K562 (cell line): ENCODE results near the gene PMVK. TPM values are rescaled to one million over a fixed set of nuclear protein-coding genes. Genes with fewer than 3 reads are reported as not detected.

Experiments used
- CHD1 ChIP-seq: fragments of 200-600 bp; sonication (generic); IDR thresholded peaks from one replicate; pipeline ENCODE4 v1.6.1; 2012; ENCODE audit warnings: mild to moderate bottlenecking, moderate library complexity, low read length, inconsistent platforms
- COPS2 ChIP-seq: fragments of 450-650 bp; conservative IDR thresholded peaks from 2 replicates; pipeline ENCODE4 v1.6.1; 2016; ENCODE audit warnings: mild to moderate bottlenecking, moderate library complexity
- DEAF1 ChIP-seq: fragments of 450-650 bp; formaldehyde crosslinking; IDR thresholded peaks from 2 replicates; pipeline ENCODE4 v1.4.0; 2020; ENCODE audit warnings: mild to moderate bottlenecking, moderate library complexity
- EGR1 ChIP-seq: fragments of 450-650 bp; conservative IDR thresholded peaks from 2 replicates; pipeline ENCODE4 v1.6.1; 2017; ENCODE audit warnings: mild to moderate bottlenecking
- EHMT2 ChIP-seq: fragments of 450-650 bp; IDR thresholded peaks from 2 replicates; pipeline ENCODE4 v1.6.1; 2018; ENCODE audit warnings: antibody characterized with exemption
- KLF16 ChIP-seq: IDR thresholded peaks from 2 replicates; pipeline ENCODE4 v1.6.1; 2016; ENCODE audit warnings: antibody characterized with exemption
- PTRF ChIP-seq: fragments of 450-650 bp; IDR thresholded peaks from 2 replicates; pipeline ENCODE4 v1.6.1; 2016; ENCODE audit warnings: mild to moderate bottlenecking, missing genetic modification characterization, missing compliant biosample characterization
- RAD21 ChIP-seq, 2 experiments: fragments of 250-450 bp in 1 of 2; fragments of 450-650 bp in 1 of 2; sonication (Bioruptor Pico) in 1 of 2; formaldehyde crosslinking in 1 of 2; IDR thresholded peaks in 1 of 2; conservative IDR thresholded peaks in 1 of 2; 2 replicates each; pipeline versions ENCODE4 v1.4.0 to v1.8.0; 2020 to 2022; ENCODE audit warnings: mild to moderate bottlenecking in 2 of 2, moderate library complexity in 1 of 2
- RBM39 ChIP-seq: fragments of 200-400 bp; formaldehyde crosslinking; optimal IDR thresholded peaks from 2 replicates; pipeline ENCODE3; 2018; ENCODE audit warnings: low read depth, low read length
- RCOR1 ChIP-seq, 2 experiments: IDR thresholded peaks; 2 replicates each; pipeline ENCODE4 v1.6.1; 2012; ENCODE audit warnings: low read depth in 2 of 2, low read length in 2 of 2, borderline replicate concordance in 1 of 2, improper control_type of control experiment in 1 of 2
- SMC3 ChIP-seq: conservative IDR thresholded peaks from 2 replicates; pipeline ENCODE4 v1.6.1; 2011; ENCODE audit warnings: low read depth, low read length, improper control_type of control experiment; ENCODE audit not compliant: insufficient read depth
- SP2 ChIP-seq: IDR thresholded peaks from 2 replicates; pipeline ENCODE4 v1.6.1; 2011; ENCODE audit warnings: mild to moderate bottlenecking, low read depth, low read length, moderate library complexity; ENCODE audit not compliant: poor library complexity, severe bottlenecking; ENCODE audit errors: extremely low read depth
- STAG1 ChIP-seq: sonication (generic); formaldehyde crosslinking; IDR thresholded peaks from 2 replicates; pipeline ENCODE4 v1.5.0; 2020; ENCODE audit warnings: missing genetic modification reagents, borderline replicate concordance
- ZKSCAN3 ChIP-seq: fragments of 250-450 bp; sonication (Bioruptor Pico); IDR thresholded peaks from 2 replicates; pipeline ENCODE4 v1.4.0; 2020
- polyA plus RNA-seq, 8 experiments: library from polyadenylated mRNA; depleted of rRNA in 4 of 8; stranded (reverse) in 5 of 8; unstranded in 3 of 8; fragments of >200 nt; fragmentation: Nextera tagmentation in 2 of 8; fragmentation: Illumina TruSeq in 1 of 8; extraction: Ambion mirVana in 2 of 8; extraction: Trizol in 1 of 8; gene quantifications; 2 replicates each; pipeline versions ENCODE4 v1.2.1 to v1.2.3, GENCODE V29; 2011 to 2014; ENCODE audit warnings: inconsistent platforms in 1 of 8, missing spikeins in 1 of 8
- total RNA-seq, 7 experiments: library from RNA; depleted of rRNA in 6 of 7; stranded (reverse); fragments of >200 nt in 6 of 7; fragmentation: Illumina TruSeq in 2 of 7; extraction: Trizol in 2 of 7; gene quantifications; 2 replicates each; pipeline versions ENCODE4 v1.2.1 to v1.2.3, GENCODE V29; 2011 to 2021; ENCODE audit warnings: low replicate concordance in 1 of 7
- TF ChIP-seq, protein P1 (sequence below): fragments of 250-450 bp; sonication (Bioruptor Pico); IDR thresholded peaks from 2 replicates; pipeline ENCODE4 v1.9.0; 2021; ENCODE audit warnings: mild to moderate bottlenecking, inconsistent platforms

Gene PMVK
- total and polyA plus RNA-seq, 9 of the 15 experiments (the other 6 are each of a cell fraction or from before 2014, with no cell fraction given), result 1.1 to 15.3 (median 6.3) TPM

GRCh38 chr1:154878371-154879037, 58.0 kb downstream of the PMVK start (continued):
- TF ChIP-seq SP2 (no peak), SMC3 (peak; percentile 87), DEAF1 (CRISPR knock-in tag) (peak; percentile 83), PTRF (tag) (no peak), EGR1 (no peak), RBM39 (no peak), ZKSCAN3 (CRISPR knock-in tag) (no peak), KLF16 (peak; percentile 57; the same call in 1 of the 2 replicates), COPS2 (no peak), STAG1 (peak; percentile 93), RAD21 (CRISPR knock-in tag; conservative IDR thresholded peaks at IDR 0.05 in 1 of 2, IDR thresholded peaks at IDR 0.05 in 1 of 2) (peak; percentile 92 to 97), RCOR1 (IDR thresholded peaks at IDR 0.05; ENCODE audit: borderline replicate concordance in 1 of 2, low read depth in 2 of 2, low read length in 2 of 2) (peak in 1 of 2 experiments; percentile 81; a peak in 1 of 4 replicates), CHD1 (no peak), EHMT2 (no peak)
- TF ChIP-seq, protein P1, sequence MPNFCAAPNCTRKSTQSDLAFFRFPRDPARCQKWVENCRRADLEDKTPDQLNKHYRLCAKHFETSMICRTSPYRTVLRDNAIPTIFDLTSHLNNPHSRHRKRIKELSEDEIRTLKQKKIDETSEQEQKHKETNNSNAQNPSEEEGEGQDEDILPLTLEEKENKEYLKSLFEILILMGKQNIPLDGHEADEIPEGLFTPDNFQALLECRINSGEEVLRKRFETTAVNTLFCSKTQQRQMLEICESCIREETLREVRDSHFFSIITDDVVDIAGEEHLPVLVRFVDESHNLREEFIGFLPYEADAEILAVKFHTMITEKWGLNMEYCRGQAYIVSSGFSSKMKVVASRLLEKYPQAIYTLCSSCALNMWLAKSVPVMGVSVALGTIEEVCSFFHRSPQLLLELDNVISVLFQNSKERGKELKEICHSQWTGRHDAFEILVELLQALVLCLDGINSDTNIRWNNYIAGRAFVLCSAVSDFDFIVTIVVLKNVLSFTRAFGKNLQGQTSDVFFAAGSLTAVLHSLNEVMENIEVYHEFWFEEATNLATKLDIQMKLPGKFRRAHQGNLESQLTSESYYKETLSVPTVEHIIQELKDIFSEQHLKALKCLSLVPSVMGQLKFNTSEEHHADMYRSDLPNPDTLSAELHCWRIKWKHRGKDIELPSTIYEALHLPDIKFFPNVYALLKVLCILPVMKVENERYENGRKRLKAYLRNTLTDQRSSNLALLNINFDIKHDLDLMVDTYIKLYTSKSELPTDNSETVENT, result no peak
